Upper lobe of left lung (tissue), 4 donors: Measurements from ENCODE around the gene ALS2CL.

Source experiments
- CTCF ChIP-seq, 6 experiments: fragments of 450-650 bp in 4 of 6; fragments of 200-600 bp in 2 of 6; sonication (generic) in 2 of 6; IDR thresholded peaks; one replicate each; pipeline ENCODE4 v1.5.1; 2016 to 2019; ENCODE audit warnings: antibody characterized with exemption in 6 of 6
- POLR2A ChIP-seq, 4 donors: fragments of 450-650 bp; IDR thresholded peaks; one replicate each; pipeline ENCODE4 v1.5.1; 2016 to 2017; ENCODE audit warnings: antibody characterized with exemption in 4 of 4, mild to moderate bottlenecking in 2 of 4
- POLR2AphosphoS5 ChIP-seq, 2 donors: sonication (generic); formaldehyde crosslinking; IDR thresholded peaks; one replicate each; pipeline ENCODE4 v1.5.1; 2017; ENCODE audit warnings: antibody characterized with exemption in 2 of 2

DNA sequence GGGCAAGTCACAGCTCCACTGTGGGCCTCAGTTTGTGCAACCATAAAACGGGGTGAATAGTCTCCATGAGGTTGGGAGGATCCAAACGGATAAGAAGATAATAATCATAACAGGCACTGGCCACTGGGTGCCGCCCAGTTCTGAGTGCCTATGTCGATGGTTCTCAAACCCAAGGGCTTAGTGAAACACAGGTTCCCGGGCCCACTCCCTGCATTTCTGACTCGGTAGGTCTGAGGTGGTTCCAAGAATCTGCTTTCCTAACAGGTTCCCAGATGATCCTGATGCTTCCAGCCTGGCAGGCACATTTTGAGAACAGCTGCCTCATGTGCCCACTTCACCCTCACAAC lies 21.2 kb downstream of the ALS2CL start:
- TF ChIP-seq POLR2A (IDR thresholded peaks at IDR 0.05), result no peak
- TF ChIP-seq CTCF (IDR thresholded peaks at IDR 0.05), result no peak
- no peak for TF ChIP-seq POLR2AphosphoS5 (IDR thresholded peaks at IDR 0.05)
